ENCODE results near the gene DCST2.
"Not testable (repeated sequence)": the region's sequence is repeated elsewhere in the genome, so short reads cannot be mapped to it uniquely, and the experiment has no call there.

The DCST2 gene

GRCh38 chr1:154995301-154995983, 38.1 kb downstream of the DCST2 start:
- DNase-seq, result peak; percentile 52

DNA sequence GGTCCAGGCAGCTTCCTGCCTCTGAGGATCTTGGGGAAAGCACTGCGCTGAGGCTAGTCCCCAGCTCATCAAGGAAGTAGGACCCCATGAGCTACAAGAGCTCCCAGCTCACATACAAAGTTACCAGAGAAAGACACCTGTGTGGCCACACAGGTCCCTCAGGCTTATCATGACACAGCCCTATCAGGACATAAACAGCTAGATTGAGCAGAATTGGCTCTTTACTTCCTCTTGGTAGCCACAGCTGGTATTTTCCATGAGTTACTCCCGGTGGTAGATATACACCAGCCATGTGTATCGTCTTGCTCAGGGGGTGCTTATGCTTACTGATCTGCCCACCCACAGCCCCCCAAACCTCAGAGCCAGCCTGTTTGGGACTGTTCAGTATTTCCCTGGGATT, 39.0 kb downstream of the DCST2 start:
- no peak for DNase-seq

- no peak for DNase-seq
Observed at GRCh38 chr1:154994269-154994587, 39.4 kb downstream of the DCST2 start.

- no peak for DNase-seq
Observed at GRCh38 chr1:154993572-154994268, 39.9 kb downstream of the DCST2 start, which contains the start of gene LENEP. LENEP (plus strand) TSS chr1:154993586; CDS start chr1:154993608, 22 bp downstream.

GRCh38 chr1:154992721-154993571, 40.6 kb downstream of the DCST2 start:
- DNase-seq, result no peak

DNA sequence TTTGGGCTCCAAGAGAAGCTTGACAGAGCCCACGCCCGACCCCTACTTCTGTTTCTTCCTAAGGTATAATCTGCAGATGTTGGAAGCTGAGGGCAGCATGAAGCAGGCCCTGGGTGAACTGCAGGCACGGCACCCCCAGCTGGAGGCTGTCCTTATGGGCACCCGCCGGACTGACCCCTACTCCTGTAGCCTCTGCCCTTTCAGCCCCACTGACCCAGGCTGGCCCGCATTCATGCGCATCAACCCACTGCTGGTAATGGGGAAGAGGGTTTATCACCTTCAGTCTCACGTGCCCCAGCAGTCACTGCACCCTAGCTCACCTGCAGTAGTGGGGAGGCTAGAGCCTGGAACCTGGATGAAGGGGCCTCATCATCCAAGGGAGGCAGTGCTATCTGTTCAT, 43.3 kb downstream of the DCST2 start:
- DNase-seq, result no peak

GRCh38 chr1:154989195-154989860, 44.3 kb downstream of the DCST2 start:
- DNase-seq, result no peak

DNA sequence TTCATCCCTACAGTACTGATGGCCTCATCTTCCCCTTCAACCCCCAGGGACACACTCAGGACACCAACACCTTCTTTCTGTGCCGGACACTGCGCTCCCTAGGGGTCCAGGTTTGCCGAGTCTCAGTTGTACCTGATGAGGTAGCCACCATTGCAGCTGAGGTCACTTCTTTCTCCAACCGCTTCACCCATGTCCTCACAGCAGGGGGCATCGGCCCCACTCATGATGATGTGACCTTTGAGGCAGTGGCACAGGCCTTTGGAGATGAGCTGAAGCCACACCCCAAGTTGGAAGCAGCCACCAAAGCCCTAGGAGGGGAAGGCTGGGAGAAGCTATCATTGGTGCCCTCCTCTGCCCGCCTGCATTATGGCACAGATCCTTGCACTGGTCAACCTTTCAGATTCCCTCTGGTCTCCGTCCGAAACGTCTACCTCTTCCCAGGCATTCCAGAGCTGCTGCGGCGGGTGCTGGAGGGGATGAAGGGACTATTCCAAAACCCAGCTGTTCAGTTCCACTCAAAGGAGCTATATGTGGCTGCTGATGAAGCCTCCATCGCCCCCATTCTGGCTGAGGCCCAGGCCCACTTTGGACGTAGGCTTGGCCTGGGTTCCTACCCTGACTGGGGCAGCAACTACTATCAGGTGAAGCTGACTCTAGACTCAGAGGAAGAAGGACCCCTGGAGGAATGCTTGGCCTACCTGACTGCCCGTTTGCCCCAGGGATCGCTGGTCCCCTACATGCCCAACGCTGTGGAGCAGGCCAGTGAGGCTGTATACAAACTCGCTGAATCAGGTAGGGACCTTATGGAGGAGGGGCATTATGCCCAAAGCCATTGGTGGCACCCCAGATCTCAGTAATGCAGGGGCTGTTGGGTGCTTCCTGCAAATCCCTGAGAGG, 45.3 kb downstream of the DCST2 start:
- no peak for DNase-seq

DNA sequence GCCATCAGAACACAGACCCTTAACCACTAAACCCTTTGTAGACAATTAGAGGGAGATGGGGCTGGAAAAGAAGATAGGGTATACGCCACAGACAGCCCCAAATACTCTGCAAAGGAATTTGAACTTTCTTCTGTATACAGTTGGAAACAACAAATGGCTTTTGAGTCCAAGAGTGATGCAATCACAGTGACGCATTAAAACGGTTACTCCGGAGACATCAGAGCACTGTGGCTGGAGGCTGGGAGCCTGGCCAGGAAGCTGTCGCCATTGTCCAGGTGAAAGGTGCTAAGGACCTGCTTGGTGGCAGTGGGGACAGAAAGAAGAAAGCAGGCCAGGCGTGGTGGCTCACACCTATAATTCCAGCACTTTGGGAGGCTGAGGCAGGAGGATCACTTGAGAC, 46.3 kb downstream of the DCST2 start:
- DNase-seq, result no peak

GRCh38 chr1:154986736-154987135, 46.8 kb downstream of the DCST2 start:
- not testable (repeated sequence) for DNase-seq

DNA sequence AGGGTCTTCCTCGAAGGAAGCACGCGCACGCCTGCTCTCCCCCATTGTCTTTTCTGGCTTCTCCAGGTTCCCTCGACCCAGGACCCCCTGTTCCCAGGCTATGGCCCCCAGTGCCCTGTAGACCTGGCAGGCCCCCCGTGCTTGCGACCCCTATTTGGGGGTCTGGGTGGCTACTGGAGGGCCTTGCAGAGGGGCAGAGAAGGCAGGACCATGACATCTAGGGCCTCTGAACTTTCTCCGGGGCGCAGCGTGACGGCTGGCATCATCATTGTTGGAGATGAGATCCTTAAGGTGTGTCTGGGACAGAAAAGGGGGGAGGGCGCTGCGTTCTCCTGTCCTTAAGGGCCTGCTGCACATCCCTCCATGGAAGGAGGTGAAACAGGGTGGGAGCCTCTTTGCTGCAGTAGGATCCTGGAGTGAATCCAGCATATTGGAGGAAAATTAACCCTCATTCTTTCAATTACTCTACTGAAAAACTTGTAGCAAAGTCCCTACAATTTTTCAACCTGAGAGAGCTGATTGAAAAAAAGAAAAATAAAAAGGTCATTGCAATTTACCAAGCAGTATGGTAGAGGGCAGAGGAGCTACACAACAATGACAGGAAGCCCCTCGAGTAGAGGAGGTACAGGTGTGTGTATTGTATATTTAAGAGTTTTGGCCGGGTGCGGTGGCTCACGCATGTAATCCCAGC, 49.7 kb downstream of the DCST2 start:
- DNase-seq, result no peak

DNA sequence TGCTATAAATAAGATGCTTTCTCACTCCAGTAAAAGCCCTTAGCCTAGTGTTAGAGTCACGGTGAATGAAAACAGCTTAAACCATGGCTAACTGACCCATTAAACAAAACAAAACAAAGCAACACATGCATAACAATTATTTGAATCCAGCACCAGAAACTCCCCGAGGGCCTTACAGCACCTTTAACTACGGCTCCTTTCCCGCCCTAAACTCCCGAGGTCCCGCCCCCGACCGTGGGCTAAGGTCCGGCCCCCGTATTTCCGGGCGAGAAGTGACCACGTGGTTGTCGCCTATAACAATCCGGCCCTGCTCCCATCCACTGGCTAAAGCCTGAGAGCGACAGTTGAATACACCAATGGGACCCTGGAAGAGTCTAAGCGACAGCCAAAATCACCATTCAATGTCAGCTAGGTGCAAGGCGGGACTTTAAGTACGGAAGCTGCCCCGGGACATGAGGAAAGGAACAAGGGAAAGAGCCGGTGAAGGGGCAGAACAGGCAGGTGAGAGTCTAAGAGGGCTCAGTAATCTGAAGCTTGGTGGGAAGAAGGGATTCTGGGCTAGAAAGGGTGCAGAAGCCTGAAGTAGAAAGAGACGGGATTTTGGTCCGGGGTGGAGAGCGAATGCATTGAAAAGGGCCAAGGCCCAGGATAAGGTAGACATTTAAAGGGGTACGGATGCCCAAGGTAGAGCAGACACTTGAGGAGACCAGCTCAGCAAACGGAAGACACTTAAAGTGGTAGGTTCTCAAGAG, 50.5 kb downstream of the DCST2 start, which contains the start of gene FLAD1:
Gene FLAD1, plus strand, starts transcription at position 448 of the 752 bp plus-strand sequence. CDS start 351 bp downstream, outside the sequence.
- peak; percentile 99 for DNase-seq

GRCh38 chr1:154982341-154982740, 51.2 kb downstream of the DCST2 start:
- DNase-seq, result no peak

DNA sequence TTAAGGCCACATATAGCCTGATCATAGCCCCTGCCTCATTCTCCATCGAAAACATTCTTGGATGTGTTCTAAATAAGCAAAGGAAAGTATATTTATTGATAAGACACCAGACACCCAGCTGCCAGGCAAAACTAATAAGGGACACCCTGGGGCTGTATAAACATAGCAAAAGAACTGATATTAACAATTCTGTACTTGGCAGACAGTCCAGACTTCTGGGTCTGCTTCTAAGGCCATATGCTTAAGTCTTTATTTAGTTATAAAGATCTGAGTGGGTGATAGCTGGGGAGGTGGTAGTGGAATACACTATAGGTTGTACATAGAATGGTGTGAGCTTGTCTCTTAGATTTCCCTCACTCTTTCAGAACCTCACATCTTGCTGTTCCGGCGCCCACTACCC, 55.2 kb downstream of the DCST2 start:
- no peak for DNase-seq

DNA sequence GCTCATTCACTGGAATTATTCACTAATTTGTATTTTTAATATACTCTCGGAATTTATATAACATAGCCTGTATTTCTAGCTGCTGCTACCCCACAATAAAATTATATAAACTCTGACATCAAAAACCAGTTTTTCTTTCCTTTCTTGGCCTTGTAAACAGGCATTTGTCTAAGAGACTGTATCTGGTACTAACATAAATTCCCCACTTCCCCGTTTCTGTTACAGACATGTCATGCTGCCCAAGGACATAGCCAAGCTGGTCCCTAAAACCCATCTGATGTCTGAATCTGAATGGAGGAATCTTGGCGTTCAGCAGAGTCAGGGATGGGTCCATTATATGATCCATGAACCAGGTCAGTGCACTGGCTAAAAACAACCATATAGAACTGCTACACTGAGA, 55.8 kb downstream of the DCST2 start:
- DNase-seq, result not testable (repeated sequence)

DNA sequence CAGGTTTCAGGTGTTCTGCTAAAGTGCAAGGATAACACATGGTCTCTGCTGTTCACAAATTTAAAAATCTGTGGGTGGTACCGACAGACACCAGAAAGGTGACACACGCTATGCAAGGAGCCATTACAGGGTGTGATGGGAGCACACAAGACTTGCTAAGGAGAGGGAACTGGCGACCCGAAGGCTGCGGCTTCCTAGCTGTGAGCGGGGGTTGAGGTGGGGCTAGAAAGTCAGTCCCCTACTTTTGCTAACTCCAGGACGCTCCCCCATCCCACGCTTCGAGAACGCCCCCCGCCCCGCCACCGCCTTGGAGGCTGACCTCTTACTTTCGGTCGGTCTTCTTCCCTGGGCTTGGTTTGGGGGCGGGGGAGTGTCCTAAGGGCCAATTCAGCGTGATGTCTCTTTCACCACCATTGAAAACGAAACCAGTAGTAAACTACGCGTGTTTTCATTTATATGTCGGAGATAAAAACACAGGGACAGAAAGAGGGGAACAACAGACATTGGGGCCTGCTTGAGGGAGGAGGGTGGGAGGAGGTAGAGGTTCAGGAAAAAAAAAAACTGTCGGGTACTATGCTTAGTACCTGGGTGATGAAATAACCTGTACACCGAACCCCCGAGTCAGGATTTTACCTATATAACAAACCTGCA, 58.0 kb downstream of the DCST2 start:
- peak; percentile 69 for DNase-seq

DNA sequence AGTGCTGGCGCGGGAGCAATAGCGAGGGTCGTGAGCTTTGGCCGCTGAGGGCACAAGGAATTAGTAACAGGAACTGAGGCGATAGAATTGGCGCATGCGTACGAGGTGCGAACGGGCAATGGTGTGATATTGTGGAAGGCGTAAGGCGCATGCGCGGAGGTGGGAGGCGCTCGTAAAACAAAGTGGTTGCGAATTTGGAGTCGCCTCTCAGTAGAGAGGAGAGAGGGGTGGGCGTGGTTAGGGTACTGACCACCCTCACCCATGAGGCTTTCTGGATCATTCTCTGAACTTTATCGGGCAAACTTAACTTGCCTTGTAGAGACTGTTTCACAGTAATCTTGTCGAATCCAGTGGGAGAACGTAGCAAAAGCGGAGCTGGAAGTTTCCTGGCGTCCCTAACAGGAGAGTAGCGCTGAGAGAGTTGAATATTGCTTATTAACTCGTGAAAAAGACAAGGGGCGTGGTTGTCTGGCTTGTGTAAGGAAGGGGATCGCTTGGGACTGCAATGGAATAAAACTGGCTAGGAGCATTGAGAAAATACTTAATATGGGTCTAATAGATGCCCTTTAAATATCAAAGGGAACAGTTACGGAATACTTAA, 58.7 kb downstream of the DCST2 start:
- DNase-seq, result peak; percentile 99

DNA sequence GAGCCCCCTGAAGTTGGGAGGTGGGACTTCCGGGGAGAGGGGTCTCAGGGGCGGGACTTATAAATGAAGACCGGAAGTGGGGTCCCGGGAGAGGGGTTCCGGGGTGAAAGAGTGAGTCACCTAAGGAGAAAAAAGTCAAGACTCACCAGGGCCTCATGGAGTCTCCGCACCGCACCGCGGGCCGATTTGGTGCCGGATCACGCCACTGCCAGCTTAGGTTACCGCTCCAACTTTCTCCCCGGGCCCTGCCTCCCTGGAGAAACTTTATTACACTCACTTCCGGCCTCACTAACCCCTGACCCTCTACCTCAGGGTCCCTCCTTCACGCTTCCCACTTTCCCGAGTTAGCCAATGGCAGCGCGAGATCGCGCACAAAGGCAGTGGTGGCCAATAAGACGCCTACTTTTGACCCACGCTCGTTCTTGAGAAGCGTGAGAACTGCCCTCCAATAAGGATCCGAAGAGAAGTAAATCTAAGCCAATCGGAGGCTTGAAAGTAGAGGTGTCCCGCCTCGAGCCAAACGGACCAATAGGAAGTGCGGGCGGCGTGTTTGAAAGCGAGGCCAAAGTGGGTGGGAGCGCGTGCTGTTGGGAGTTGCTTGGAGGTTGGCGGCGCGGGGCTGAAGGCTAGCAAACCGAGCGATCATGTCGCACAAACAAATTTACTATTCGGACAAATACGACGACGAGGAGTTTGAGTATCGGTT, 59.3 kb downstream of the DCST2 start, which contains the start of gene CKS1B:
Gene CKS1B, plus strand, starts transcription at position 580 of the 706 bp plus-strand sequence. Its CDS starts 65 bp downstream, at position 645.
- peak; percentile 100 for DNase-seq
